Measurements from ENCODE around the gene KIAA1549. TPM values are rescaled to one million over a fixed set of nuclear protein-coding genes. Genes with fewer than 3 reads are reported as not detected.

The KIAA1549 gene
- total RNA-seq, 4 donors from 2014 or later, result 0.93 to 3.8 (median 2.0) TPM

DNA sequence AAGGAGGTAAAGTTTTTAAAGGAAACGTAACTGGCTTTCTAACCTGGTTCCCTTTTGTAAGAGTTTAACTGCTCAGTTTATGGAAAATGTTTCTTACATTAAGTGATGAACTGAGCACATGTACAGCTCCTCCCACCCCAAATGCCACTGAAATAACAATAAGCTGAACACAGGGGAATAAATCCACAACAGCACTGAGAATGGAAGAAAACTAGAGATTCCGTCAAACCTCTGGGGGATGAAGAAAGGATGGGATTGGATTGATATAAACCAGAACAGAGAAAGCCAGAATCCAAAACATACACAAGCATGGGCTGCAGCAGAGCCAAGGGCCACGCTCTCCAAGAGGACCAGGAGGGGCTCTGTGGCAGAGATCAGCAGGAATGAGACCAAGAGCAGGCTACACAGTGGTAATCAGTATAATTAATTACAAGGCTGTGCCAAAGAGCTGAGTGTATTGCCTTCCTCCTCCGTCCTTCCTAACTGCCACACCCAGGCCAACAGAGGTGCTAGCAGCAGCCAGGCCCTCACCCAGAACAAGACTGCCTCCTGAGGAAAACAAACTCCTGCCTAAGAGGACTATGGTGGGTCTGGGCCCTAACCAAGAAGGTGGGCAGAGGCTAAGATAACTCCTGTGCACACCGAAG lies 73.9 kb downstream of the KIAA1549 start:
- 31 to 46% methylated on average over 3 to 4 of the region's 5 CpGs for WGBS, 2 donors (ENCODE audit: low coverage in 1 of 2)
- no peaks in the 10 kb centered on the region for H3K4me1 ChIP-seq
- ATAC-seq, result no peak
- TF ChIP-seq EP300 (IDR thresholded peaks at IDR 0.05) (no peak), POLR2AphosphoS5 (IDR thresholded peaks at IDR 0.05) (no peak), POLR2A (IDR thresholded peaks at IDR 0.05) (no peak)
- TF ChIP-seq, protein P1, sequence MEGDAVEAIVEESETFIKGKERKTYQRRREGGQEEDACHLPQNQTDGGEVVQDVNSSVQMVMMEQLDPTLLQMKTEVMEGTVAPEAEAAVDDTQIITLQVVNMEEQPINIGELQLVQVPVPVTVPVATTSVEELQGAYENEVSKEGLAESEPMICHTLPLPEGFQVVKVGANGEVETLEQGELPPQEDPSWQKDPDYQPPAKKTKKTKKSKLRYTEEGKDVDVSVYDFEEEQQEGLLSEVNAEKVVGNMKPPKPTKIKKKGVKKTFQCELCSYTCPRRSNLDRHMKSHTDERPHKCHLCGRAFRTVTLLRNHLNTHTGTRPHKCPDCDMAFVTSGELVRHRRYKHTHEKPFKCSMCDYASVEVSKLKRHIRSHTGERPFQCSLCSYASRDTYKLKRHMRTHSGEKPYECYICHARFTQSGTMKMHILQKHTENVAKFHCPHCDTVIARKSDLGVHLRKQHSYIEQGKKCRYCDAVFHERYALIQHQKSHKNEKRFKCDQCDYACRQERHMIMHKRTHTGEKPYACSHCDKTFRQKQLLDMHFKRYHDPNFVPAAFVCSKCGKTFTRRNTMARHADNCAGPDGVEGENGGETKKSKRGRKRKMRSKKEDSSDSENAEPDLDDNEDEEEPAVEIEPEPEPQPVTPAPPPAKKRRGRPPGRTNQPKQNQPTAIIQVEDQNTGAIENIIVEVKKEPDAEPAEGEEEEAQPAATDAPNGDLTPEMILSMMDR (IDR thresholded peaks at IDR 0.05), result no peak
- no peak overlapping the region for H3K4me3 ChIP-seq
- peaks cover 0 to 4% of the 10 kb centered on the region in 2 donors for H3K36me3 ChIP-seq
- H3K27ac ChIP-seq, result no peak overlapping the region
- no peaks in the 10 kb centered on the region for H3K27me3 ChIP-seq
- H3K9me3 ChIP-seq, result no peaks in the 10 kb centered on the region

DNA sequence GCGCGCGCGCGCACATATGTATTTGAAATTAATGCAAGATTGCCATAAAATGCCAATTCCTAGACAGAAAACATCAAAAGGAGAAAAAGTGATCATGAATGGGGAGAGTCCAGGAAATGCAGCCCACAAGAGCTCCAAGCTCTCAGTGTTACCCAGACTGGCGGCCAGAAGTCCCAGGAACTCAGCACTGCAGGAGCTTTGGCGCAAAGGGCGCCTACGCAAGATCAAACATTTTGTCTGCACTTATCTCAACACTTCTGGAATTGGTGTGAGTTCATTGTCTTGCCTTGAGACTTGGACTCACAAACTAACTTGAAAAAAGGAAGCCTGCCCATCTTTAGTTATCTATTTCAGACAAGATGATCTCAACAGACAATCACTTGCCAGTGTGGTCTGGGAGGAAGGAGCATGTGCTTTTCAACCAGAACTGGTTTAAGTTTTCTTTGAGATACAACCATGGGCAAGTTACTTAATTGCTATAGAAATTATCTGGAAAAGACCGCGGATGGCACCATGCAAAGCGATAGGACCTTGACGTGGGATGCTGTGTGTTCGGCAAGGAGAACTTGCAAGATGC lies 77.2 kb downstream of the KIAA1549 start:
- H3K9me3 ChIP-seq, result no peaks in the 10 kb centered on the region
- no peaks in the 10 kb centered on the region for H3K4me1 ChIP-seq
- no peak for TF ChIP-seq POLR2AphosphoS5 (IDR thresholded peaks at IDR 0.05)
- no peak for TF ChIP-seq EP300 (IDR thresholded peaks at IDR 0.05)
- TF ChIP-seq POLR2A (IDR thresholded peaks at IDR 0.05), result no peak
- TF ChIP-seq, protein P1 (IDR thresholded peaks at IDR 0.05), result no peak
- peaks cover 0 to 7% of the 10 kb centered on the region in 2 donors for H3K36me3 ChIP-seq
- no peak overlapping the region for H3K4me3 ChIP-seq
- H3K27ac ChIP-seq, result no peak overlapping the region
- 81 to 100% methylated on average over 4 to 10 of the region's 14 CpGs for WGBS, 2 donors (ENCODE audit: low coverage in 1 of 2)
- ATAC-seq, result no peak
- no peaks in the 10 kb centered on the region for H3K27me3 ChIP-seq

DNA sequence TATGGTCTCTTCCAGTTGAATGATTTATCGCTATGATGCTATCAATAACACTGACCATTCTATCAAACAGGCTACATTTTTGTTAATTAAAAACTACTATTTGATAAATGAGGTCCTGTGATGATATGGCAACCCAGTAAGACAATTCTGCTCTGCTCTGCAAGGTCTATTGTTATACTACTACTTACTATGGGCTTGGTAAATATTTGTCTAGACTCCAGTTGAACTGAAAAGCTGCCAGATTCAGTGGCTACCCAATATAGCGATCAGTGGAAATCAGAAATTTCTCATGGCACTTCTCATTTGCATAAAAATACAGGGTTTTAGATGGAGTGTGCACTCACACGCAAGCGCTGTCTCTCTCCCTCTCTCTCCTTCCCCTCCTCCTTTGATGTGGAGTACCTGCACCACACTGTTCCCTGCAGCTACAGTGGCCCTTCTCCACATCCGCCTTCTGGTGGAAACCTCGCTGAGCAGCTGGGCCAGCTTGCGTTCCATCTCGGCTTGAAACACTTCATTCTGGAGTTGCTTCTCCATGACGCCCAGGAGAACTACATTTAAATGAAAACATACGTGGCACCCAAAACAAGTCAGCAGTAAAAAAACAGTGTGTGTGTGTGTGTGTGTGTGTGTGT lies 77.9 kb downstream of the KIAA1549 start:
- Histone ChIP-seq H3K27ac (no peak overlapping the region), H3K36me3 (peaks cover 0 to 13% of the 10 kb centered on the region in 2 donors), H3K9me3 (no peaks in the 10 kb centered on the region), H3K27me3 (no peaks in the 10 kb centered on the region), H3K4me3 (no peak overlapping the region), H3K4me1 (no peaks in the 10 kb centered on the region)
- 95 to 97% methylated on average over 2 to 9 of the region's 10 CpGs for WGBS, 2 donors (ENCODE audit: low coverage in 1 of 2)
- TF ChIP-seq POLR2AphosphoS5 (IDR thresholded peaks at IDR 0.05) (no peak), POLR2A (IDR thresholded peaks at IDR 0.05) (no peak), EP300 (IDR thresholded peaks at IDR 0.05) (no peak)
- TF ChIP-seq, protein P1 (IDR thresholded peaks at IDR 0.05), result no peak
- no peak for ATAC-seq

DNA sequence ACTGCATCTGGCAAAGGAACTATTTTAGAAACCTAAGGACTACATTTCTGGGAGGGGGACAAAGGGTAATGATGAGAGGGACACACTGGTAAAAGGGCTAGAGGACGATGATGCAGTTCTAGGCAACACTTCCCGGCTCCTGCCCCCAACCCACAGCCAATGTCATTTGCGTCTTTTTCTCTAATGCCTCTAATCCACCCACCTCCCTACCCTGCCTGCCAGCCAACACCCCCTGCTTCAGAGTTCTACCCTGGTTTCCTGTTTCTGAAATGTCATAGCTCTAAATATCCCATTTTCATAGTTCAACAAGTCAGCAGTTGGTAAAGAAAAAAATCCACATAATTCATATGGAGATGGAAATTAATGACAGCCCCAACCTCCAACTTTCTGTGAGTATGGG lies 79.0 kb downstream of the KIAA1549 start:
- H3K4me3 ChIP-seq, result no peak overlapping the region
- no peaks in the 10 kb centered on the region for H3K27me3 ChIP-seq
- H3K27ac ChIP-seq, result no peak overlapping the region
- H3K36me3 ChIP-seq, result peaks cover 0 to 15% of the 10 kb centered on the region in 2 donors
- ATAC-seq, result no peak
- H3K4me1 ChIP-seq, result no peaks in the 10 kb centered on the region
- 94 to 97% methylated on average over 3 of the region's 3 CpGs for WGBS, 2 donors (ENCODE audit: low coverage in 1 of 2)
- TF ChIP-seq EP300 (IDR thresholded peaks at IDR 0.05), result no peak
- TF ChIP-seq, protein P1 (IDR thresholded peaks at IDR 0.05), result no peak
- no peak for TF ChIP-seq POLR2A (IDR thresholded peaks at IDR 0.05)
- no peak for TF ChIP-seq POLR2AphosphoS5 (IDR thresholded peaks at IDR 0.05)
- H3K9me3 ChIP-seq, result no peaks in the 10 kb centered on the region

All from gastroesophageal sphincter (tissue), 4 donors.